ENCODE measurements around the gene HTT. TPM values are rescaled to one million over a fixed set of nuclear protein-coding genes. Genes with fewer than 3 reads are reported as not detected.
"Not testable (repeated sequence)": the region's sequence is repeated elsewhere in the genome, so short reads cannot be mapped to it uniquely, and the experiment has no call there.

The HTT gene
- total and polyA plus RNA-seq, 2 of the 8 experiments (the other 6 are each of a cell fraction or from before 2014, with no cell fraction given), result 24.0 to 71.0 TPM

GRCh38 chr4:3166434-3166833 is 92.0 kb downstream of the HTT start:
- CTCF ChIA-PET (ENCODE audit: partially characterized antibody), result interaction anchor here (0.6 kb wide), 1 partner anchor 10 kb away, joined by 3 read pairs; no protein-coding TSS in a partner anchor
- peaks cover 0 to 14% (median 8%) of the 10 kb centered on the region in 4 experiments; a peak in 5 of 7 replicates for H3K4me1 ChIP-seq (replicated peaks in 1 of 4; ENCODE audit: control insufficient read depth in 3 of 4, insufficient read depth in 4 of 4, low read length in 3 of 4)
- H3K36me3 ChIP-seq (ENCODE audit: control insufficient read depth in 2 of 4, insufficient read depth in 4 of 4, low read length in 3 of 4), result peaks cover 0 to 13% (median 2%) of the 10 kb centered on the region in 4 experiments; a peak in 2 of 8 replicates
- H2BK20ac ChIP-seq (ENCODE audit: low read length); H3K56ac ChIP-seq (replicated peaks; ENCODE audit: insufficient read length, low read depth, low read length); POLR2A ChIA-PET (ENCODE audit: partially characterized antibody); H2BK12ac ChIP-seq (ENCODE audit: low read depth, low read length); H3K23ac ChIP-seq (ENCODE audit: insufficient read length); H3K27me3 ChIP-seq (replicated peaks in 1 of 4; ENCODE audit: control insufficient read depth in 3 of 4, extremely low read depth in 1 of 4, insufficient read depth in 3 of 4, low read length in 3 of 4); H3K18ac ChIP-seq (ENCODE audit: extremely low read depth, low read length); FAIRE-seq; H4K8ac ChIP-seq (ENCODE audit: extremely low read depth, insufficient read depth, low read length); H3K23me2 ChIP-seq (ENCODE audit: low read depth, low read length); H4K20me1 ChIP-seq (replicated peaks in 1 of 2; ENCODE audit: control insufficient read depth in 1 of 2, insufficient read depth in 2 of 2, low read length in 2 of 2); H2AK5ac ChIP-seq (ENCODE audit: low read depth, low read length); H2BK15ac ChIP-seq (ENCODE audit: low read length); H4K91ac ChIP-seq (replicated peaks; ENCODE audit: insufficient read length, low read length); H3K14ac ChIP-seq (ENCODE audit: insufficient read length); H3K9me3 ChIP-seq (ENCODE audit: insufficient read depth in 2 of 2, low read depth in 1 of 2, low read length in 1 of 2); H2BK120ac ChIP-seq (replicated peaks; ENCODE audit: low read depth, low read length); H4K5ac ChIP-seq (ENCODE audit: insufficient read length, low read depth, low read length); H3K4ac ChIP-seq (replicated peaks; ENCODE audit: insufficient read length, low read depth, low read length); H3K27ac ChIP-seq (ENCODE audit: low read depth, low read length); H3K9ac ChIP-seq (replicated peaks in 1 of 4; ENCODE audit: extremely low read depth in 1 of 4, low read depth in 3 of 4, low read length in 3 of 4); H2AFZ ChIP-seq (ENCODE audit: low read length); H3K4me3 ChIP-seq (ENCODE audit: extremely low read depth in 1 of 4, insufficient read depth in 2 of 4, low read depth in 3 of 4, low read length in 4 of 4); H3K79me1 ChIP-seq (ENCODE audit: low read depth, low read length): not testable (repeated sequence)
- H2BK5ac ChIP-seq (ENCODE audit: low read depth, low read length), result 0 out of 2 replicates have a peak overlapping the region, but pooled peaks have one; percentile 44
- 80% methylated on average over 6 of the region's 6 CpGs; no CpG with 5 or more reads in 1 of the 2 experiments for WGBS, 2 experiments (ENCODE audit: extremely low coverage in 1 of 2, insufficient coverage in 1 of 2, insufficient read length in 1 of 2, insufficient replicate concordance in 2 of 2, low coverage in 1 of 2, low lambda C conversion rate in 2 of 2, missing lambda C conversion rate in 1 of 2)
- peaks cover 0 to 13% of the 10 kb centered on the region in 2 experiments; a peak in 2 of 4 replicates for H3K79me2 ChIP-seq (ENCODE audit: control insufficient read depth in 1 of 2, insufficient read depth in 2 of 2, low read length in 2 of 2)
- H3K4me2 ChIP-seq (ENCODE audit: insufficient read depth in 1 of 2, low read depth in 2 of 2, low read length in 2 of 2), result peak overlapping the region in 1 of 2 experiments; percentile 39; a peak in 2 of 4 replicates
- peak in 1 of 2 experiments; percentile 50 for DNase-seq (ENCODE audit: low read depth in 1 of 2, low spot score in 2 of 2)
- TF ChIP-seq TEAD4 (IDR thresholded peaks at IDR 0.05; ENCODE audit: low read depth, low read length) (0 out of 2 replicates have a peak, but pooled peaks have one; percentile 34), SP1 (IDR thresholded peaks at IDR 0.05; ENCODE audit: low read depth, low read length) (peak; percentile 67; the same call in 1 of the 2 replicates)
